HEK293T (cell line): ENCODE data around the gene WWOX.

Experiments
- BHLHE40 ChIP-seq: fragments of 450-650 bp; IDR thresholded peaks from 2 replicates; pipeline ENCODE4 v1.6.1; 2016; ENCODE audit warnings: mild to moderate bottlenecking, moderate library complexity, borderline replicate concordance
- FOXK2 ChIP-seq: fragments of 450-650 bp; IDR thresholded peaks from 2 replicates; pipeline ENCODE4 v1.6.1; 2016; ENCODE audit warnings: mild to moderate bottlenecking
- NFRKB ChIP-seq: fragments of 450-650 bp; IDR thresholded peaks from 2 replicates; pipeline ENCODE4 v1.6.1; 2016; ENCODE audit warnings: mild to moderate bottlenecking, moderate library complexity

DNA sequence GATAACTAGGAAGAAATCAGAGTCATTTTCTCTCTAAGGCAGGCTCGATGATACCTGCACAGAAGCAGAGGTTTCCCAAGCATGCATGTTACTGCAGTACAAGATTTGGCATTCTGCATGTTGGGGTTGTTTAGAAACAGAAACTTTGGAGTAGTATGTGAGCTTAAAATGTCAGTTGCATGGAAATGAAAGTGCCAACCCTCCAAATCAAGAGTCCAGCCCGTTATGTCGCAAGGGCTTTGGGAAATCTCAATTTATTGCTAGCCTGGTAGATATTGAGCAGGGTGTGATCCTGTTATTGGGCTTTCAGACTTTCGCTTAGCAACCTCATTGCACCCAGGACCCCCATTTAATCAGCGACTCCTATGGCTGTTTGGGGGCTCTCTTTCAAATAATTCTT is 1010.3 kb downstream of the WWOX start:
- no peak for TF ChIP-seq BHLHE40
- no peak for TF ChIP-seq NFRKB
- TF ChIP-seq FOXK2, result no peak
